Astrocyte (in vitro differentiated cells and primary cell): ENCODE results near the gene MAPK9. TPM values are rescaled to one million over a fixed set of nuclear protein-coding genes. Genes with fewer than 3 reads are reported as not detected.
"Not testable (repeated sequence)": the region's sequence is repeated elsewhere in the genome, so short reads cannot be mapped to it uniquely, and the experiment has no call there.

Experiments used
- DNase-seq: peaks from one replicate; pipeline ENCODE4 v3.0.0-alpha.2; 2010; ENCODE audit warnings: low read depth
- FAIRE-seq: peaks from 2 replicates; lab custom pipeline; 2011; peaks lifted over from hg19 to GRCh38; lab: Jason Lieb, UNC
- H2AFZ ChIP-seq: 2 replicates; pipeline ENCODE4 v1.6.0; 2012; ENCODE audit warnings: low read depth, low read length, inconsistent platforms
- H3K27ac ChIP-seq: 2 replicates; pipeline ENCODE4 v1.5.1; 2011; ENCODE audit warnings: low read depth, low read length, inconsistent platforms
- H3K27me3 ChIP-seq: 2 replicates; pipeline ENCODE4 v1.6.0; 2011; ENCODE audit warnings: low read length, inconsistent platforms; ENCODE audit not compliant: insufficient read depth
- H3K36me3 ChIP-seq: 2 replicates; pipeline ENCODE4 v1.5.1; 2011; ENCODE audit warnings: low read length, inconsistent platforms; ENCODE audit not compliant: insufficient read depth
- H3K4me1 ChIP-seq: 2 replicates; pipeline ENCODE4 v1.5.1; 2011; ENCODE audit warnings: low read length, inconsistent platforms; ENCODE audit not compliant: insufficient read depth
- H3K4me2 ChIP-seq: 2 replicates; pipeline ENCODE4 v1.6.0; 2012; ENCODE audit warnings: low read length, inconsistent platforms
- H3K4me3 ChIP-seq: 2 replicates; pipeline ENCODE4 v1.5.1; 2011; ENCODE audit warnings: low read depth, mild to moderate bottlenecking, low read length, inconsistent platforms; ENCODE audit not compliant: insufficient read depth
- H3K79me2 ChIP-seq: 2 replicates; pipeline ENCODE4 v1.6.0; 2012; ENCODE audit warnings: mild to moderate bottlenecking, low read length, inconsistent platforms; ENCODE audit not compliant: insufficient read depth
- H3K9ac ChIP-seq: 2 replicates; pipeline ENCODE4 v1.6.0; 2012; ENCODE audit warnings: mild to moderate bottlenecking, low read length, inconsistent platforms
- H3K9me3 ChIP-seq: 2 replicates; pipeline ENCODE4 v1.5.1; 2012; ENCODE audit warnings: low read depth, mild to moderate bottlenecking, low read length, inconsistent platforms; ENCODE audit not compliant: insufficient read depth
- H4K20me1 ChIP-seq: 2 replicates; pipeline ENCODE4 v1.6.0; 2012; ENCODE audit warnings: low read length, inconsistent platforms; ENCODE audit not compliant: insufficient read depth
- H3K27ac Mint-ChIP-seq: one replicate; pipeline ENCODE4 v1.8.0; 2021; ENCODE audit warnings: mild to moderate bottlenecking, mixed read lengths; ENCODE audit not compliant: unreplicated experiment
- H3K27me3 Mint-ChIP-seq: one replicate; pipeline ENCODE4 v1.8.0; 2021; ENCODE audit warnings: low read depth, mixed read lengths; ENCODE audit not compliant: unreplicated experiment
- H3K36me3 Mint-ChIP-seq: one replicate; pipeline ENCODE4 v1.8.0; 2021; ENCODE audit warnings: low read depth, mixed read lengths; ENCODE audit not compliant: unreplicated experiment
- H3K4me1 Mint-ChIP-seq: one replicate; pipeline ENCODE4 v1.8.0; 2021; ENCODE audit warnings: low read depth, mixed read lengths; ENCODE audit not compliant: unreplicated experiment
- H3K4me3 Mint-ChIP-seq: one replicate; pipeline ENCODE4 v1.8.0; 2021; ENCODE audit warnings: mild to moderate bottlenecking, moderate library complexity, mixed read lengths; ENCODE audit not compliant: unreplicated experiment
- H3K9me3 Mint-ChIP-seq: one replicate; pipeline ENCODE4 v1.8.0; 2021; ENCODE audit warnings: mild to moderate bottlenecking, mixed read lengths; ENCODE audit not compliant: unreplicated experiment
- CTCF ChIP-seq: IDR thresholded peaks from 2 replicates; pipeline ENCODE4 v1.5.1; 2011; ENCODE audit warnings: low read depth, mild to moderate bottlenecking, inconsistent platforms, low read length, moderate library complexity; ENCODE audit not compliant: insufficient read depth
- EZH2 ChIP-seq: IDR thresholded peaks from 2 replicates; pipeline ENCODE4 v1.6.1; 2012; ENCODE audit warnings: mild to moderate bottlenecking, low read length, inconsistent platforms; ENCODE audit not compliant: insufficient read depth
- total RNA-seq: library from RNA; stranded (reverse); gene quantifications from 2 replicates; pipeline ENCODE4 v1.2.1, GENCODE V29; 2021

MAPK9 gene
- total RNA-seq, 1 donor from 2014 or later = 34.0 TPM

- H3K36me3 ChIP-seq = peaks cover 15% of the 10 kb centered on the region
- H3K27me3 Mint-ChIP-seq = peaks cover 3% of the 10 kb centered on the region
Measured at GRCh38 chr5:180301253-180301652, 9.4 kb upstream of the MAPK9 start.

GRCh38 chr5:180299526-180299925 is 7.6 kb upstream of the MAPK9 start:
- no peak overlapping the region for H3K4me3 Mint-ChIP-seq
- no peaks in the 10 kb centered on the region for H3K4me1 Mint-ChIP-seq
- no peak for TF ChIP-seq EZH2
- TF ChIP-seq CTCF = no peak
- Histone ChIP-seq H3K4me3 (no peak overlapping the region), H3K4me2 (no peak overlapping the region), H3K27me3 (no peaks in the 10 kb centered on the region), H2AFZ (no peak overlapping the region), H3K36me3 (peaks cover 15% of the 10 kb centered on the region), H3K4me1 (no peaks in the 10 kb centered on the region), H3K9me3 (no peaks in the 10 kb centered on the region), H3K79me2 (no peaks in the 10 kb centered on the region), H3K9ac (no peak overlapping the region), H4K20me1 (peaks cover 3% of the 10 kb centered on the region), H3K27ac (no peak overlapping the region)
- FAIRE-seq (no peak), DNase-seq (no peak)
- H3K27me3 Mint-ChIP-seq = peaks cover 3% of the 10 kb centered on the region
- no peak overlapping the region for H3K27ac Mint-ChIP-seq
- H3K36me3 Mint-ChIP-seq = peaks cover 15% of the 10 kb centered on the region
- H3K9me3 Mint-ChIP-seq = no peaks in the 10 kb centered on the region

More at GRCh38 chr5:180301253-180301652, 9.4 kb upstream of the MAPK9 start:
- Histone ChIP-seq H2AFZ (no peak overlapping the region), H3K4me1 (no peaks in the 10 kb centered on the region), H3K27ac (no peak overlapping the region), H3K79me2 (no peaks in the 10 kb centered on the region), H3K4me2 (no peak overlapping the region), H3K27me3 (no peaks in the 10 kb centered on the region), H3K9me3 (no peaks in the 10 kb centered on the region), H3K4me3 (no peak overlapping the region), H3K9ac (no peak overlapping the region), H4K20me1 (peaks cover 3% of the 10 kb centered on the region)
- DNase-seq = no peak
- Mint-ChIP-seq H3K4me3 (no peak overlapping the region), H3K27ac (no peak overlapping the region), H3K4me1 (no peaks in the 10 kb centered on the region), H3K9me3 (peaks cover 2% of the 10 kb centered on the region), H3K36me3 (peaks cover 23% of the 10 kb centered on the region)
- TF ChIP-seq CTCF (no peak), EZH2 (no peak)
- no peak for FAIRE-seq

- H3K36me3 ChIP-seq = peaks cover 15% of the 10 kb centered on the region
- not testable (repeated sequence) for H3K4me3 Mint-ChIP-seq, H3K4me2 ChIP-seq, H3K4me3 ChIP-seq, H3K4me1 Mint-ChIP-seq, FAIRE-seq, H3K79me2 ChIP-seq, H3K9ac ChIP-seq, H3K27me3 ChIP-seq, H3K27ac ChIP-seq, H3K9me3 ChIP-seq, H4K20me1 ChIP-seq, H3K27me3 Mint-ChIP-seq, DNase-seq, H3K9me3 Mint-ChIP-seq, H3K4me1 ChIP-seq, H2AFZ ChIP-seq
- Mint-ChIP-seq H3K36me3 (peaks cover 14% of the 10 kb centered on the region), H3K27ac (peak overlapping the region; percentile 62)
Measured at GRCh38 chr5:180299014-180299413, 7.1 kb upstream of the MAPK9 start.
